ENCODE measurements around the gene WNT1. TPM values are rescaled to one million over a fixed set of nuclear protein-coding genes. Genes with fewer than 3 reads are reported as not detected.
A peak's percentile ranks its signal among the peaks of the same experiment; 100 is the strongest.

Gene WNT1
- total RNA-seq, 1 donor, result not detected

DNA sequence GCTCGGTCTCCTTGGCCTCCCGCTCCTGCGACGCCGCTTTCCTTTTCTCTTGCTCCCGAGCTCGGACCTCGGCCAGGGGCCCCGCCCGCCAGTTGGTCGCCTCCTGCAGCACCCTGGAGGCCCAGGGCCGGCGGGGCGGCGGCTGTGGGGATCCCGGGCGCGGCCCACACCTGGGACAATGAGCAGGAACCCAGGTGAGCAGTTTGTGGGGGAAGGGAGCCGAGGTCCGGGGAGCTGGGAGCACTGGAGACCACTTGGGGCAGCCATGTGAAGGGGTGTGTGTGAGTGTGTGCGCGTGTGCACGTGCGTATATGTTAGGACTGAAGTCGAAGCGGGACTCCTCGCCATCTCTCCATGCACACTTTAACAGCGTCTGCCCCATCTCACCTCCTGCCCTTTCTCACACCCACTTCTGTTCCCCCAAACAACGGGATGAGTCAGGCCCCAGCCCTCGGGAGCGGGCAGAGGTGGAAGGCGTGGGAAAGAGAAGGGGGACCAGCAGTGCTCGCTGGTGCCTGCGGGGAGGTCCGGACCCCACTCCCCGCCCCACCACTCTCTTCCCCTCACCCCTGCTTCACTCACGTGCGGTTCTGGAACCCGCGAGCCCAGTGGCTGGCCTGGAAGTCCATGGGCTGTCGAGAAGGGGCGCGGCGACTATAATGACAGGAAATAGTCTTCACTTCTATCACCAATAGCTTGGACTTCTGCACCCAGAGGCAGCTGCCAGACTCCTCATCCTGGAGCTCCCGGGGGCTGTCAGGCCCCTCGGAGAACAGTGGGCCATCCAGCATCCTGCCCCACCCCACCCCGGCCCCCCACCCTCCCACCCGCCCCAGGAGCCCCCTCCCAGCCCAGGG is 20.6 kb downstream of the WNT1 start:
- DNase-seq (ENCODE audit: low read depth in 2 of 3, low spot score in 2 of 3), result no peak

DNA sequence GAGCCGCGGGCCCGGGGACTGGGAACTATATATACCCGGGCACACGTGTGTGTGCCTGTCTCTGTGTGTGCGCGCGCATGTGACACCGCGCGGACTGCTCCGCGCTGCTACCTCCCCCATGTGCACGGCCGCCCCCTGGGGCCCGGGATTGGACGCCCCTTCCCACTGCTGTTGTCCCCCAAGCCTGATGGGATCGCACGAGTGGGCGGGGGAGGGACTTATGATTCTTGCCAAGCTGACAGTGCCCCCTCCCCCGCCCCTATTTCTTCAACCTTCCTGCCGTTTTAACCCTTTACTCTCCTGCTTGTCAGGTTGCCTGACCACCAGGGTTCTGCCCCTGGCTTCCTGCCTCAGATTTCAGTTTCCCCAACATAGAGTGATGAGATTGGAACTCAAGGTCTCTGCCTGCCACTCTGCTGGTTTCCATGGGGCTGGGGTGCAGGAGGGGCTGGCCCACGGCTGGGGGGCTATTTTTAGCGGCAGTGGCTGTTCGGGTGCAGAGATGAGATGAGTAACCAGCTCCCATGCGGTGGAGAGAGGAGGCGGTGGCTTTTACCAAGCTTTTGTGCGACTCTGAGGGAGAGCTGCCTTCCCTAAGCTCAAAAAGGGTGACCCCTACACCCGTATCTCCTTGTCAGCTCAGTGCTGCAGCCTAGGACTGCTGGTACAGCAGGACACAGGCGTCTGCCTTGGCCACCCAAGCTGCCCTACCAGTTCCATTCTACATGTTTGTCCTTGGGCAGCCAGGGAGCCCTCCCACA is 21.4 kb downstream of the WNT1 start, which contains the start of gene DDN:
Gene DDN, minus strand, starts transcription at position 5 of the 761 bp plus-strand sequence. CDS start 88 bp downstream, outside the sequence.
- DNase-seq (ENCODE audit: low read depth in 2 of 3, low spot score in 2 of 3), result peak in 2 of 3 donors; percentile 55 to 64

DNA sequence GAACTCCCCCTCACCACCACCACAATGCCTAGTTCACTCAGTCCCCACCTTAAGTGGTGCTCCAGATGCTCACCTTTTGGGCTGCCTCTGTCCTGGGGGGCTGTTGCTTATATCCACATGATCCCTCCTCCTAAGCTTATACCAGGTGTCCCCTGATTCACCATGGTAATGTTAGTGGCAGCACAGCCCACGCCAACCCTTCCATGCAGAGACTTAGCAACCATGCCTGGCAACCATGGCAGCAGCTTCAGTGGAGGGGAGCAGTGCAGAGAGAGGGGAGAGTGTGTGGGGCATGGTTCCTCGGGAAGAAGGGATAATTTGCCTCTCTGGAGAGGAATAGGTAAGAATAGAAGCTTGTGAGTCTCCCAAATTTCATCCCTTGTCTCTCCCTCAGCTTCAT is 22.2 kb downstream of the WNT1 start:
- DNase-seq (ENCODE audit: low read depth in 2 of 3, low spot score in 2 of 3), result no peak

DNA sequence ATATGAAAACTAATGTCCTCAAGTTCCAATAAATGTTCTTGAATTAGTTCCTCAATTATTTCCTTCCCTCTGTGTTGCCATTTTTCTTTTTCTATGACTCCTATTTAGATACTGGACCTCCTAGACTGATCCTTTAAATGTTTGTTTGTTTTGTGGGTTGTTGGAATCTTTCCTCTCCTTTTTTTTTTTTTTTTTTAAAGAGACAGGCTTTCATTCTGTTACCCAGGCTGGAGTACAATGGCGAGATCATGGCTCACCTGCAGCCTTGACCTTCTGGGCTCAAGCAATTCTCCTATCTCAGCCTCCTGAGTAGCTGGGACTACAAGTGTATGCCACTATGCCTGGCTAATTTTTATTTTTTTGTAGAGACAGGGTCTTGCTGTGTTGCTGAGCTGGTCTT is 30.8 kb downstream of the WNT1 start:
- DNase-seq (ENCODE audit: low read depth in 2 of 3, low spot score in 2 of 3), result no peak

DNA sequence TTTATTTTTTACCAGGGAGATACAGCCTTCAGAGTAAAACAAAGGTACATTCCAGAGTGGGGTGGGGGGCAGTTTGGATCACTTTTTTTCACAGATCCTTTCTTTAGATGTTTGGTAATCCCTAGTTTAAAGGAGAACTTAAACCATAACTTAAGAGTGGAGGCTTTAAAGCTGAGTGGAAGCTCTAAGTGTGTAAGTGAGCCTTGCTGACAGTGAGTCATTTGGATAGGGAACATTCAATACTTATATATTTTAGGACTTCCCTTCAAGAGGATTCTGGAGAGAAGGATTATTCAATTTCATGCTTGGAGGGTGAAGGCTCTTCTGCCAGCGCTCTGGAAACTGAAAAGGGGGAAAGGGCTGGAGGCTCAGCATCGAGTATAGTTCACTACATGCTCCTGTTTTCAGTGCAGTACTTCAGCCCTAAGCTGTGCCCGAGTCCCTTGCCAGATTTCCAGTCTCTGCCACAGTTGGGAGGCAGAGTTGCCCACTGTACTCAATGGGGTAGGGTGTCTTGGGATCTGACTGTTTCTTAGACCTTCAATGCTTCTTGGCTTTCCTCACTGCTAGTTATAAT is 32.1 kb downstream of the WNT1 start:
- DNase-seq (ENCODE audit: low read depth in 2 of 3, low spot score in 2 of 3), result no peak

DNA sequence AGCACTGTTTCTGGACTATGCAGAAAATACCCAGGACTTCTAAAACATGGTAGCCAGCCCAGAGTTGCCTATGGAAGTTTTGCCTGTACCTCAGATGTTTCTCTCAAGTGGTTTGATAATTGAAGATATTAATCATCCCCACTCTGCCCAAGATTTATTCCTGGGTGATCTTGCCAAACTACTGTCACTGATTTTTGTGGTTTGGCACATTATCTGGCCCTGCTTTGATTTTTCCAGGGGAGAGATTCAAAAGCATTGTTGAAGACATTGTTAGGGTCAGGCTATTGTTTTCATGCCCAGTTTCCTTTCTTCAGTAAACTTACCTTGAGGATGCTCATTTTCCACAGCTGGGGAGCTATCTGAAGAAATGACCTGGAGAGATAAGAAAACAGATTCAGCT is 34.6 kb downstream of the WNT1 start:
- no peak for DNase-seq (ENCODE audit: low read depth in 2 of 3, low spot score in 2 of 3)

DNA sequence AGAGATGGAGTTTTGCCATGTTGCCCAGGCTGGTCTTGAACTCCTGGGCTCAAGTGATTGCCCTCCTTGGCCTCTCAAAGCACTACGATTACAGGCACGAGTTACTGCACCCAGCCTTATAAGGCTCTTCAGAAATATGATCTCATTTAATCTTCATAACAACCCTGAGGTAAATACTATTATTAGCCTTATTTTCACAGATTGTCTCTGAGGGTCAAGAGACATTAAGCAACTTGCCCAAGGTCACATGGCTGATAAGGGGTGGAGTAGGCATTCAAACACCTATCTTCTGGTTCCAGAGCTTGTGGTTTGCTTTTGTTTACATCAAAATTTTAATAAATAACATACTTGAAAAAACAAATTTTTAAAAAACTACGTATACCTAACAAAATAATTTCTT is 35.3 kb downstream of the WNT1 start:
- no peak for DNase-seq (ENCODE audit: low read depth in 2 of 3, low spot score in 2 of 3)

DNA sequence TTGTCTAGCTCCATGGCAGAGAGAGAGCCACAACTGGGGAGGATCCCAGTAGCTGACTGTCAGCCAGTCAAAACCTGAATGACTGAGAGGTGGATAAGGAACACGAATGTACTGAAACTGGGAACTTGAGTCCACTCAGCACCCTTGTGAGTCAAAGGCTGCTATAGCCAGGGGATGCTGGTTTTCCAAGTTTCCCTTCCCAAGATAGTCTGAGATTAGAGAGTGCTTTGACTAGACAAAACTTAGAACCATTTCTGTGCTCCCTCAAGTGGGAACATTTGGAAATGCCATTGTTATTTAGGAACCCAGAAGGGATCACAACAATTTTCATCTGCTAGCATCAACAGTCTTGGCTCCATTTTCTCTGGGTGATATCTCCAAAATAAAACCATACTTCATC is 36.4 kb downstream of the WNT1 start:
- no peak for DNase-seq (ENCODE audit: low read depth in 2 of 3, low spot score in 2 of 3)

DNA sequence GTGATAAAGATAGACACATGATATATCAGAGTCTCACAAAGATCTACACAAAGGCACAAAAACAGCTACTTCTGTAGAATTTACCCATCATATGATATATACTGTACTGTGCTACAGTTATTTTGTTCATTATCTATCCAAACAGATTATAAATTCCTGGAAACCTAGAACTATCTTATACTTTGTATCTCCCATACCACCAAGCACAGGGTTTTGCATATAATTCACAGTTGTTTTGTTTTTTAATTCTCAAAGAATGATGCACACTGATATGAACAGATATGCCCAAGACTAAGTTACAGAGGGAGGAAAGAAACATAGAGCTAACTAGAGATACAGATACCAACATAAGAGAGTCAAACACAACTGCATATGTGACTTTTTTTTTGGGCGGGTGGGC is 37.1 kb downstream of the WNT1 start:
- no peak for DNase-seq (ENCODE audit: low read depth in 2 of 3, low spot score in 2 of 3)

DNA sequence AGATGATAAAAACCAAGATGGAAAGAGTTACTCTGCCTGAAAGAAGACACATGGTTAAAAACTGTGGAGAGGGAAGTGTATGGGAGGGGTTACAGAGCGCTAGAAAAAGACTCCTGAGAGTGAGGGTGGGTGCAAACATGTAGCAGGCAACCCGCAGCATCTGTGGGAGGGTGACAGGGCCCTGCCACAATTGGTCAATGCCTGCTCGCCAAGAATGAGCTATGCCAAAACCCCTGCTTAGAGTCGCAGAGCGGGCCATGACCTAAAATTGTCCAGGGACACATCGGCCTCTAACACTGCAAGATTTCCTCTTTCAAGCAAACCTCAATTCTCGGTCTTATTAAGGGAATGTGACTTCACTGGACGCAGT is 39.8 kb downstream of the WNT1 start:
- DNase-seq (ENCODE audit: low read depth in 2 of 3, low spot score in 2 of 3), result peak in 1 of 3 donors; percentile 48

DNA sequence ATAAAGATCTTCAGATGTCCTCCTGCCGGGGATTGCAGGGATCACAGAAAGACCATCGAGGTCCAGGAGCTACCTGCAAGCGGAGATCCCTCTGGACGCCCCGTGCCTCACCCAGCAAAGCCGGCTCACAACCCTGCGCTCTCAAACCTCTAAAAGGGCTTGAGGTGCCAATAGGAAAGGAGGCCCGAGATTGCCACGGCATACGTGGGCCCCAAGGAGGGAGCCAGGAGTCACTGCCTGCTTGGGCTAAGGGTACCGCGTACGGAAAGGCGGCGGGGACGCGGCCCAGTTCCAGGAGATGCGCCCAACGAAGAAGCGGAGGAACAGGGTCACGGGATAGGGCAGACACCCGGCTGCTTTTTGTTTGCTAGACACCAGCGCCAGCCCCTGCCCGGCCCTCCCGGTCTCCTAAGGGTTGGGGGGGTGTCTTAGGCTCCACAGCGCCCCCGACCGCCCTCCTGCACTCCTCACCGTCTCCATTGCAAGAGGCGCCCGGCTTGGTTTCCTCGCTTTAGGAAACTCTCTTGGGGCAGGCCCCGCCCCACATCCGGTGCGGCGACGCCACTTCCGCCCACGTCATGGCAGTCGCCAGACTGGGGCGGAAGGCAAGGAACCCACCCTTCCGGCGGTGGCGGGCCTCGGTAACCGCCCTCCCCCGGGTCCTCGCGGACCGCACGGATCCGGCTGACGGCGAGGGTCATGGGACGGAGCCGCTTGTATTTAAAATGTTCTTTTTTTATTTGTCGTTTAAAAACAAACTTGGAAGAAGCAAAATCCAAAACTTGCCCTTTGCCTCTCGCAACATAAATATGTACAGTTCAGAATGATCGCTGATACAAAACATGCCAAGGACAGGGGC is 40.4 kb downstream of the WNT1 start, which contains the start of gene PRKAG1:
Gene PRKAG1, minus strand, starts transcription at position 516 of the 859 bp plus-strand sequence. Its CDS starts 36 bp downstream, at position 480.
- DNase-seq (ENCODE audit: low read depth in 2 of 3, low spot score in 2 of 3), result peak; percentile 97 to 99 (median 99)

DNA sequence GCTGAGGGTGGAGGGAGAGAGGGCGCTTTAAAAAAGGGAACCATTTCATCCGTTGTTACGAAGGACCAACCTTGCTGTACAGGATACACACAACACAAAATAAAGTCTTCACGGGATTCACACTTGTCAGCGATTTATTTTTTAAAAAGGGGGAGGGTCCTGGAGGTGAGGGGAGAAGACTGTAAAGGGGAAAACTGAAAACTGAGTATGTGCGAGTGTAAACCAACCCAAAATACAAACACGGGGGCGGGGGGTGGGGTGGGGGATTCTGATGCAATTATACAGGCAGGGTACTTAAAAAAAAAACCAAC is 41.0 kb downstream of the WNT1 start:
- DNase-seq (ENCODE audit: low read depth in 2 of 3, low spot score in 2 of 3), result no peak

DNA sequence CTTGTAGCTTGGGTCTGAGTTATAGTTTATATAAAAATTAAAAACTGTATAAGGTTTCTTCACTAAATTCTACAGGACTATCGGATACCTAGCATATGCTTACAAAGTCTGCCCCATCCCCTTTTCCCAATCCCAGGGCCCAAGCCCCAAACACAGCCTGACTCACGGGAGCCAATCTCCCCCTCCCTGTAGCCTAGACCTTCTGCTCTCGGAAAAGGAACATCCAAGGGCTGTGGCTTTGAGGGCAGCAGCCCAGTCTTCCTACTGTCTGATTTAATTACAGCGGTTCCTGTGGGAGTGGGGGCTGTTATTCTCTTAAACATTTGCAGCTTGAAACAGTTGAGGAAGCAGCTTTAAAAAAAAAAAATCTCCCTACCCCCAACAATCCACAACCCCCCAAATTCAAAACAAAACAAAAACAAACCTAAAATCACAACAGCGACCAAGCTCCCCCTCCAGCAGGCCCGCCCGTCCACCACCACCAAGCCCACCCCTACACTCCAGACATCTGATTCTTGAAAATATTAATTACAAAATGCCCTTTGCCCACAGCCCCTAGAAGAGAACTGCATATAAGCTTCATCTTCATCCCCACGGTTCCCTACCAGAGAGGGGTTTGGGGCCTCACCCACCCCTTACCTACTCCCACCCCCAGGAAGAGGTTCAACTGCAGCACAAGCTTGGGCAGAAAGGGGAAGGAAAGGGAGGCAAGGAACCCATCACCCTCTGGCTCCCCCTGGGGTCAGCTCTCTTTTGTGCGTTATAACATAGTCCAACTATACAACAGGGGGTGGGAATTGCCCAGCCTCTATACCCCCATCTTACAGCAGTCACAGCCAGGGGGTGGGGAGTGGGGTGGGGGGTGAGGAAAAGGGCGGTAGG is 41.6 kb downstream of the WNT1 start:
- DNase-seq (ENCODE audit: low read depth in 2 of 3, low spot score in 2 of 3), result peak in 2 of 3 donors; percentile 81 to 89

DNA sequence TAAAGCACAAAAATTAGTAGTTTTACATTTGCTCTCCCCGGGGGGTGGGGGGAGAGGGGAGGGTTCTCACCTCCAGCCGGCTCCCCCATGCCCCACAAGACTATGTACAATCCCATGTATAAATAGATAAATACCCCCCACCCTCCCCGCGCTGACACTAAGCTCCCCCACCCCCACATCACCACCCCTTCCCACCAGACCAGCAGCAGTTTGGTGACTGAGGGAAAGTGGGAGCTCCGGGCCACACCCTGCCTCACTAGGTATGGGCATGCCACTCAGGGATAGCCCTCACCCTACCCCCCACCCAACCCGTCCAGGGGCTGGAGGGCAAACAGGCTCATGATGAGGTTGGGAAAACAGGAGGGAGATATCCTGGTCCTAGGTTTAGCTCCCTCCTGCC is 42.3 kb downstream of the WNT1 start:
- DNase-seq (ENCODE audit: low read depth in 2 of 3, low spot score in 2 of 3), result no peak

DNA sequence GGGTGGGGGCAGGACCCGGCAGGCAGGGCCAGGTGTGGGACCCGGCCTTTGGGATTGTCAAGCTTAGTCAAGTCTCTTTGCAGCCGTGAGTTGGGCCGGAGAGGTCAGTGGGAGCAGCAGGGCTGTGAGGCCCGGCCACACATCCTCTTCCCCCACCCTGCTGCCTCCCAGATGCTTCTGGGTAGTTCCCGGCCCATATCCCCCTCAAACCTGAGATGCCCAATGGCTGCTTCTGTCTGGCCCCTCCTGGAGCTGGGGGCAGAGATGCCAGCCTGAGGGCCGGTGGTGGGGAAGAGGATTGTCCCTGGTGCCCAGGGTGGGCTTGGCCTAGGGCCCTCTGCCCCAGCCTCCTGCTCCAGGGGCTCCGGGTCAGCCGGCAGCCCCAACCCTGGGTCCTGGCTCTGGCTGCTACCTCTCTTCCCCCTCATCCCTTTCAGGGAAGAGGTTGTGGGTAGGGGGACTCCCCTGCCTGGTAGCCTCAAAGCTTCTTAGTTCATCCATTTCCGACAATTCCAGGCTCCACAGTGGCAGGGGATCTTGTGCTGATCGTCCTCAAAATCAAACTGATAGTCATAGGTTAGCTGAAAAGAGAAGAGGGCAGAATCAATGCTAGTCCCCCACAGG is 43.3 kb downstream of the WNT1 start:
- DNase-seq (ENCODE audit: low read depth in 2 of 3, low spot score in 2 of 3), result no peak

DNA sequence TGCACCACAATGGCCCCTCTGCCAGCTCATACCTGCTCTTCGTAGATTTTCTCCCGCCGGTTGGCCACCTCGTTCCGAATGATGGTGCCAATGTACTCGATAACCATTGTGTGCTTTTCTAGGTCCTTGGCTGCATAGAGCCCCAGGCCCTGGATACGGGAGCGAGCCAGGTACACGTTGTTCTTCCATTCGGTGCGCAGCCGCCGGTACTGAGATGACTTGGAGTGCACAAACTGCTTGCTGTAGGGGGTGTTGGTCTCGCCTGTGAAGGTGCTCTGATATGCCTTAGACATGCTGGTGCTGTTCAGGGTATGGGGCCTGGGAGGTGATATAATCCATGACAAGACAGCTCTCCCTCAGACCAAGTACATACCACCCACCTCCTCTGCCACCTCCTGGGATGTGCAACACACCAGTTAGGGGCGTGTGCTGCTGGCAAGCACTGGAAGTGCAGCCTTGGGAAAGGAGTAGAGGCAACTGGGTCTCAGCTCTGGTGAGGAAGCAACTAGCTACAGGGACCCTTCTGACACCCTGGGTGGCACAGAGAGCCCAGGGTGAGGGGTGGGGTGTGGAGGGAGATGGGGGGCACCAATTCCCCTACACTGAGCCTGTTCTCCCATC is 44.5 kb downstream of the WNT1 start:
- DNase-seq (ENCODE audit: low read depth in 2 of 3, low spot score in 2 of 3), result no peak

DNA sequence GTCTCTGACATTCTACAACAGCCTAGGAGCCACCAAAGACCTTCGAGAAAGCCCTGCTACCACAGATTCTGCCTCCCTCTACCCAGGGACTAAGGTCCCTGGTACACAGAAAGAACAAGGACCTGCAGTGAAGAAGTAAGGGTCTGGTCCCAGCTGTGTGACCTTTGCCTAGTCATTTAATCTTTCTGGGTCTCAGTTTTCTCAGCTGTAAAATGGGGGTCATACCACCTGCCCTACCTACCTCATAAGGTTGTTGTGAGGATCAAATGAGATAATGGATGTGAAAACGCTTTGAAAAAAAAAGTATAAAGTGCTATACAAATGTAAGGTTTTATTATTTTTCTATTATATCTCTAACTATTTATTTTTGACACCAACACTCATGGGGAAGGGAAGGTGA is 45.7 kb downstream of the WNT1 start:
- DNase-seq (ENCODE audit: low read depth in 2 of 3, low spot score in 2 of 3), result no peak

DNA sequence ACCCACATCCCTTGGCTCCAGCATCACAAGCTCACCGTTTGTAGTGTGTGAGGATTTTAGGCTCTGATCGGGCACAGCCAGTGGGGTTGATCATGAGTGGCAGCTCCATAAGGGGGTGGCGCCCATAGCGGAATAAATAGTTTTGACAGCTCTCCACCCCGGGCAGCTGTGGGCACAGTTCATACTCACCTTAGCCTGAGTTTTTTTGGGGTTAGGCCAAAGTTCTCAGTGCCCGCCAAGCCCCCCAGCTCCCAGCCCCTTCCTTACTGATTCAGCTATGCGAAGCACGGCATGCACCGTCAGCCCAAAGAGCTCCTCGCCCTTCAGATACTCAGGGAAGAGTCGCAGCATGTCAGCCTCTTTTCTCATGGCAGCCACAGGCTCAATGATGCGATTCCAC is 46.4 kb downstream of the WNT1 start:
- DNase-seq (ENCODE audit: low read depth in 2 of 3, low spot score in 2 of 3), result no peak

DNA sequence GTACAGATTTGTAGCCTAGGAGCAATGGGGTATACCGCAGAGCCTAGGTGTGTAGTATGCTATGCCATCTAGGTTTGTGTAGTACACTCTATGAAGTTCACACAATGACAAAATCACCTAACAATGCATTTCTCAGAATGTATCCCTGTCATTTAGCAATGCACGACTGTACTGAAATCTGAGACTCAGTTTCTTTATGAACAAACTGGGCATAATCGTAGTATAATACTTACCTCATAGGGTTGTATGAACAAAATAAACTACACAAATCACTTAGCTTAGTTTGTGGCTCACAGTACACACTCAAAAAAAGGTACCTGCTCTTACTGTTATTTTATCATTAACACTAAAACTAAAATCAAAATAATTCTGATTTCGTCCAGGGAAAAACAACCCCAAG is 47.3 kb downstream of the WNT1 start:
- DNase-seq (ENCODE audit: low read depth in 2 of 3, low spot score in 2 of 3), result no peak
